Activated CD4-positive, alpha-beta T cell treated with anti-CD3 and anti-CD28 coated beads, Interleukin-2, Interleukin-6, amounts not matched to agents 100 ng/mL and 50 ng/mL, durations not matched to agents 16 hours and 8 hours (primary cell): ENCODE data around the gene LPXN.

Experiments used
- DNase-seq: peaks from one replicate; pipeline ENCODE4 v3.0.0-alpha.2; 2020

Gene LPXN

GRCh38 chr11:58575377-58576020 lies at the start of gene LPXN:
TSS of gene LPXN (minus strand) at chr11:58575856. CDS start at chr11:58575772, 84 bp downstream.
- DNase-seq: peak; percentile 72

- no peak for DNase-seq
Measured at GRCh38 chr11:58625086-58625485, 49.4 kb upstream of the LPXN start.

GRCh38 chr11:58622344-58622743 lies 46.7 kb upstream of the LPXN start, which contains the start of gene CNTF:
TSS of gene CNTF (plus strand) at chr11:58622665. CDS start at chr11:58622753, 88 bp downstream.
- DNase-seq: no peak

DNA sequence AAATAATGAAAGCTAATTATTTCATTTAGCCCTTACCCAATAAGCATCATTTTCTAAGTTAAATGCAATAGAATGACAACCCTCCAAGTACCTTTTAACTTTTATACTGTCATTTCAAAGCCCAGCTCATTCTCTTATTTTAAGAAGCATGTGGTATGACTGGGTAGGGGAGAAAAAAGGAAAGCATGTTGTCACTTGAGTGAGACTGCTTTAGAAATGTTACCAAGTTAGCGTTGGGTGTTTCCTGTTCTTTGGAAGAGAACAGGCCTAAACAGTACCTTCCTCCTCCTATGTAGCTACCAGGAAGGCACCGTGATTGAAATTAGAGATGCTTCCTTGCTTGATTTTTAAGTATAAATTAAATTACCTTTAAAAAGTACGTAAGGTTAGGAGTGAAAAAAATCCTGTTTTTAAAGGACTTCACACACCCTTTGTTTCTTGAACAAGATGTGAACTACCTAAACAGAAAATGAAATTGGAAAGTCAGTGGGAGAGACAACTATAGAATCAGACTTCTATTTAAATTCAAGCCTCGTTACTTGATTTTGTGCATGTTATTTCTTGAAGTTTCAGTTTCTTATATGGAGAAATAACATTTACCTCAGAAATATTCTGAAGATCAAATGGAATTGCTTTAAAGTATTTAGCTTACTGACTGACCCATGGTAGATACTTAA lies 46.1 kb upstream of the LPXN start:
- DNase-seq: peak; percentile 3

DNA sequence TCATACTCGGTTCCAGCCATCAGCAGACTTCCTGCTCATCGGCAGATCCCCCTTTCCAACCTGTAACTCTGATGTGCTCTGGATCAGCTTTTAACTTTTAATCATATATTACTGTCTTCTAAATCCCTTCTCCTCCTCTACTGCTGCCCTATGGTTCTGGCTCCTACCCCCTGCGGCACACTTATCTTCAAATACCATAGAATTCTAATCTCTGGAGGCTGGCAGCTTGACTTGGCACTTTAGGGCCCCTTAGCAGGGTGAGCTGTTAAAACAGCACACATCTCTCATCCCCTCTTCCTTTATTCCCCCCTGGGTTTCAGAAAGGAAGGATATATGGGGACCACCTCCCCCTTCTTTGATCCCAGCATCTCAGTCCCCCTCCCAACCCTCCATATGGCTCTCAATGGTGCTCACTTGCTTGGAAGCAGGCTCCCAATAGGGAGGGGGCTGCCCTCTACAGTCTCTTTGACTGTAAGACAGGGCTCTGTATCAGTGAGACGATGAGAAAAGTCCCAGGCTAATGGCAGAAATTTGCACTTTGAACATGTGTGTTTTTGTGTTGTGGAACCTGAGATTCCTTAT lies 42.4 kb upstream of the LPXN start:
- DNase-seq: peak; percentile 3

GRCh38 chr11:58616594-58616993 lies 40.9 kb upstream of the LPXN start:
- no peak for DNase-seq

DNA sequence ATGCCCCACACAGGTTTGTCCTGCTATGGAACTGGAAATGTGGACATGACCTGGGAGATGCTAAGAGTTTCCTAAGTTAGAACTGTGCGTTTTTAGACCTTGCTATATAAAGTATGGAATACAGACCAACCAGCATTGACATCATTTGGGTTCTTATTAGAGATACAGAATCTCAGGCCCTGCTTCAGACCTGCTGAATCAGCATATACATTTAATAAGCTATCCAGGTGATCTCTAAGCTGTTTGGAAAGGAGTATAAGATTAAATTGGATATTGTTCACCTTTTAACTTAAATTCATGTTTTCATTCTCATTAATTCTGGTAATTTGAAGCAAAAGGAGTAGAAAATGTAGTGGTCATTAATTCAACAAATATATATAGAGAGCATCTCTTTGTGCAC lies 39.9 kb upstream of the LPXN start:
- no peak for DNase-seq

DNA sequence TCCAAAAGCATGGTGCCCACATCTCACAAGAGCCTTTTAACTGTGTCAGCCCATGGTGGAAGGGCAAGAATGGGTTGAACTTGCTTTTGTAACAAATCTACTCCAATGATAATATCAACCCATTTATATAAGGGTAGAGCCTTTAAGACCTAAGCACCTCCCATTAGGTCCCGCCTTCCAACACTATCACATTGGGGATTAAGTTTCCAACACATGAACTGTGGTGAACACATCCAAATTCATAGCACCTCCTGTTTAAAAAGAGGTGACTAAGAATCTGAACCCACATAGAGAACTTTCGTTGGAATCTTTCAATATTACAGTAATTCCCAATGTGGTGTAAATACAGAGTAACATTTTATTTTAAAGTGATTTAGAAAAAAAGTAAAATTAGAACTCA lies 37.6 kb upstream of the LPXN start:
- DNase-seq: peak; percentile 11

DNA sequence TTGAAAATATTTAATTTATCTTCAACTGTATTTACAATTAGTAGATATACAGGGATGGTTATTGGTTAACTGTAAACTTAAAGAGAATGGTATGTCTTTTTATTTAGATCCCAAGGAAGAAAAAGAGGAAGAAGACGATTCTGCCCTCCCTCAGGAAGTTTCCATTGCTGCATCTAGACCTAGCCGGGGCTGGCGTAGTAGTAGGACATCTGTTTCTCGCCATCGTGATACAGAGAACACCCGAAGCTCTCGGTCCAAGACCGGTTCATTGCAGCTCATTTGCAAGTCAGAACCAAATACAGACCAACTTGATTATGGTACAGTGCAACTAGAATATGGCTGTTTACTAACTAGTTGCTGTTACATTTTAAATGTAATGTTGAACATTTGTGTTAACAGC lies 34.1 kb upstream of the LPXN start:
- no peak for DNase-seq

GRCh38 chr11:58608331-58608730 lies 32.7 kb upstream of the LPXN start:
- DNase-seq: no peak

DNA sequence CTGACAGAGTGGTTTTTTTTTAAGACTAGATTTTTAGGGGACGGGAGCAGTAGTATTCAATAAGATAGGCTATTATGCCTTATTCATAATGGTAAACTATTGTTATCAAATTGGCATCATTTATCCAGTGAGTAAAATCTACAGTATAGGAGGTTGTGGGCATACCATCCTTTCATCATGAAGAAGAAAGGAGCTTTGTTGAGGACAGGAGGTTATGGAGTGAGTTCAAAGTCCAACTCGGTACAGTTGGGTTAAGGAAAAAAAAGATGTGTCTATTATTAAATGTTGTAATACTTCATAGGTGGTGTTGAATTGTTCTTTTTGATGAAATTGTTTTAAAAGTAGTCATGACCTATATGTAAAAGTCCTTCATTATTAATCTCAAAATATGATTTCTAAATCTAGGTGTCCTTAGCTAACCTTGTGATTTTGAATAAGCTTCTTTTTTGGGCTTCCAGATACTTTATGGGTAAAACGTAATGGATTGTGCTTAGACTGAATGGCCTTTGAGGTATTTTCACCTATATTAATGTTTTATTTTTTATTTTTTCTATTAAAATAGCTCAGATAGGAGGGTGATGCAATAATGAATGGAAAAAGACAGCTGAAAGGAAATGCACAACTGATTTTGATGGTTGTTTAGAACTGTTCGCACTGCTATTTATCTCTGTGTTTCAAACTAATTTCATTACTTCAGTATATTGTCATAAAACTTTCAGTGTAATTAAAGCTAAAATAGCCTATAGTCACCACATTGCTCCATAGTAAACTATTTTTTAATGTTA lies 31.5 kb upstream of the LPXN start:
- no peak for DNase-seq

- DNase-seq: no peak
Measured at GRCh38 chr11:58600510-58600909, 24.9 kb upstream of the LPXN start.

- DNase-seq: peak; percentile 60
Measured at GRCh38 chr11:58597486-58598144, 22.0 kb upstream of the LPXN start.

- DNase-seq: no peak
Measured at GRCh38 chr11:58596621-58597020, 21.0 kb upstream of the LPXN start.

- DNase-seq: no peak
Measured at GRCh38 chr11:58594826-58595225, 19.2 kb upstream of the LPXN start.

DNA sequence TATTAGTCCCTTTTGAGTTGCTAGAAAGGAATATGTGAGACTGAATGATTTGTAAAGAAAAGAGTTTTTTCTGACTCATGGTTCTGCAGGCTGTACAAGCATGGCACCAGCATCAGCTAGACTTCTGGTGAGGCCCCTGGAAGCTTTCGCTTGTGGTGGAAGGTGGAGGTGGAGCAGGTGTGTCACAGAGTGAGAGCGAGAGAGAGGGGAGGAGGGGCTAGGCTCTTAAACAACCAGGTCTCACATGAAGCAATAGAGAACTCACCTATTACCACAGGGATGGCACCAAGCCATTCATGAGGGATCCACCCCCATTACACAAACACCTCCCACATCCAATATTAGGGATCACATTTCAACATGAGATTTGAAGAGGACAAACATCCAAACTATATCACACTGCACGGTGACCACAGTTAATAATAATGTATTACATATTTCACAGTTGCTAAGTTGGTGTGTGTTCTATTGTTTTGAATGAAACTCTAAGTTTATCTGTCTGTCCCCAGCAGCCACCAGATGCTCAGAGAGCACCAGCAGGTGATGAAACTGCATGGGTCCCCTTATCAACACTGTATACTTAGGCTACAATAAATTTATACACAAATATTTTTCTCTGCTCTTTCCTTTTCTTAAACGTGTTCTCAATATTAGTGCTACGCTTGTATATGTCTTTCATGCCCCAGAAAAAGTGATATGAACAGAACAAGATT lies 17.3 kb upstream of the LPXN start:
- DNase-seq: no peak

DNA sequence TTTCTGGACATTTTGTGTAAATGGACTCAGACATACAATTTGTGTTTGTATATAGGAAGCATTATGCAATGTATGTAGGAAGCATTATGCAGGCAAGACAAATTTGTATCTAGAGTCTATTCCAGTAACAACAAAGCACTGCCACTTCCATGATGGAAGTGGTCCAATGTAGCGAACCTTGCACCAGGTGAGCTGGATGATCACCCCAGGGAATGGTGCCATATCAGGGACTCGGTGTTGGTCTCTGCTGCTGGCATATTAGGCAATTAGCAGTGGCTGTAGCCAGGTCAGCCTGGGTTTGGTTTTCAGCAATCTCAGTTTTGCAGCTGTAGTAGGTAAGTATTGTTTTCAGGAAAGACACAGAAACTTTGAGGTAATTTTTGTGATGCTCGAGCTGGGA lies 16.0 kb upstream of the LPXN start:
- no peak for DNase-seq

DNA sequence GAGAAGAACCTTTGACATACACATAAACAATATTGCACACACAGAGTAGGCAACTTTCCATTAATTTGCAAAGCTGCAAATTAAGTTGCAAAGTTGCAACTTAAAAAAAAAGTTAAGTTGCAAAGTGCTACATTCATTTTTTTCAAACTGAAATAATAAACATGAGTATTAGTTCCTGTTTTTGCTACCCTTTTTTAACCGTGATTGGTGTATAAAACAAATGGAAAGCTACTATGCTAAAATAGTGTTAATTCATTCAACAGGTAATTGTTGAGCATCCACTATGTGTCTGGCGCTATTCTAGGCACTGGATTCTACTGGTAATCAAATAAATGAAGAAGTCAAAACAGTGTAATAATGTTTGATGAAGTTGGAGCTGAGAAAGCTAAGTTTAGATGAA lies 11.3 kb upstream of the LPXN start:
- DNase-seq: no peak

GRCh38 chr11:58582437-58582836 lies 6.8 kb upstream of the LPXN start:
- no peak for DNase-seq

GRCh38 chr11:58580311-58580710 lies 4.7 kb upstream of the LPXN start:
- DNase-seq: peak; percentile 21

GRCh38 chr11:58579192-58580129 lies 3.8 kb upstream of the LPXN start:
- peak; percentile 92 for DNase-seq
